HepG2 (cell line): ENCODE measurements around the gene ERMARD. TPM values are rescaled to one million over a fixed set of nuclear protein-coding genes. Genes with fewer than 3 reads are reported as not detected.

ENCODE experiments used
- DNMT3B ChIP-seq: conservative IDR thresholded peaks from 2 replicates; pipeline ENCODE4 v1.6.1; 2016; ENCODE audit warnings: missing biosample characterization, control low read depth
- DR1 ChIP-seq: sonication (generic); formaldehyde crosslinking; IDR thresholded peaks from 2 replicates; pipeline ENCODE4 v1.8.0; 2021; ENCODE audit warnings: mild to moderate bottlenecking, missing genetic modification reagents, inconsistent platforms
- ERF ChIP-seq: IDR thresholded peaks from 2 replicates; pipeline ENCODE4 v1.6.1; 2018; ENCODE audit warnings: missing biosample characterization, missing genetic modification reagents
- EZH2 ChIP-seq: conservative IDR thresholded peaks from 2 replicates; pipeline ENCODE4 v1.6.1; 2012; ENCODE audit warnings: mild to moderate bottlenecking, low read depth, low read length, moderate library complexity
- MAFF ChIP-seq: IDR thresholded peaks from 2 replicates; pipeline ENCODE4 v1.6.1; 2011; ENCODE audit warnings: low read depth, low read length, improper control_type of control experiment
- PAX8 ChIP-seq: sonication (generic); formaldehyde crosslinking; IDR thresholded peaks from 2 replicates; pipeline ENCODE4 v1.8.0; 2022; ENCODE audit warnings: mild to moderate bottlenecking, missing genetic modification reagents, borderline replicate concordance
- SNAI1 ChIP-seq: sonication (generic); formaldehyde crosslinking; IDR thresholded peaks from 2 replicates; pipeline ENCODE4 v1.5.0; 2020; ENCODE audit warnings: mild to moderate bottlenecking, missing genetic modification reagents, borderline replicate concordance
- ZNF567 ChIP-seq: sonication (generic); formaldehyde crosslinking; IDR thresholded peaks from 2 replicates; pipeline ENCODE4 v1.8.1; 2023; ENCODE audit warnings: mild to moderate bottlenecking, missing genetic modification reagents, borderline replicate concordance
- polyA plus RNA-seq, 8 experiments: library from polyadenylated mRNA; depleted of rRNA in 3 of 8; stranded (reverse) in 7 of 8; unstranded in 1 of 8; fragments of >200 nt; fragmentation: Illumina TruSeq in 4 of 8; extraction: Trizol in 4 of 8; gene quantifications; 2 replicates each; pipeline versions ENCODE4 v1.2.1 to v1.2.3, GENCODE V29; 2011 to 2016; ENCODE audit warnings: low read depth in 4 of 8, missing spikeins in 1 of 8, mixed read lengths in 1 of 8; ENCODE audit not compliant: insufficient read depth in 1 of 8
- total RNA-seq, 5 experiments: library from RNA; depleted of rRNA; stranded (reverse); fragments of >200 nt; fragmentation: Illumina TruSeq; extraction: Trizol; gene quantifications; 2 replicates each; pipeline ENCODE4 v1.2.3, GENCODE V29; 2016; ENCODE audit warnings: low read depth in 1 of 5
- TF ChIP-seq, protein P1 (sequence below), 2 experiments: IDR thresholded peaks; 2 replicates each; pipeline ENCODE4 v1.6.1; 2011 to 2012; ENCODE audit warnings: low read length in 2 of 2, borderline replicate concordance in 1 of 2, low read depth in 1 of 2, mild to moderate bottlenecking in 1 of 2, moderate library complexity in 1 of 2
- TF ChIP-seq, protein P2 (sequence below): sonication (generic); formaldehyde crosslinking; IDR thresholded peaks from 2 replicates; pipeline ENCODE4 v1.5.0; 2020; ENCODE audit warnings: missing genetic modification reagents, mild to moderate bottlenecking, borderline replicate concordance
- TF ChIP-seq, protein P3 (sequence below): sonication (generic); formaldehyde crosslinking; IDR thresholded peaks from 2 replicates; pipeline ENCODE4 v1.4.0; 2020; ENCODE audit warnings: missing genetic modification reagents, borderline replicate concordance
- TF ChIP-seq, protein P4 (sequence below): sonication (generic); formaldehyde crosslinking; IDR thresholded peaks from 2 replicates; pipeline ENCODE4 v1.4.0; 2020; ENCODE audit warnings: mild to moderate bottlenecking, missing genetic modification reagents

ERMARD gene
- total and polyA plus RNA-seq, 2 of the 13 experiments (the other 11 are each of a cell fraction or from before 2014, with no cell fraction given): 8.8 to 10.7 TPM

DNA sequence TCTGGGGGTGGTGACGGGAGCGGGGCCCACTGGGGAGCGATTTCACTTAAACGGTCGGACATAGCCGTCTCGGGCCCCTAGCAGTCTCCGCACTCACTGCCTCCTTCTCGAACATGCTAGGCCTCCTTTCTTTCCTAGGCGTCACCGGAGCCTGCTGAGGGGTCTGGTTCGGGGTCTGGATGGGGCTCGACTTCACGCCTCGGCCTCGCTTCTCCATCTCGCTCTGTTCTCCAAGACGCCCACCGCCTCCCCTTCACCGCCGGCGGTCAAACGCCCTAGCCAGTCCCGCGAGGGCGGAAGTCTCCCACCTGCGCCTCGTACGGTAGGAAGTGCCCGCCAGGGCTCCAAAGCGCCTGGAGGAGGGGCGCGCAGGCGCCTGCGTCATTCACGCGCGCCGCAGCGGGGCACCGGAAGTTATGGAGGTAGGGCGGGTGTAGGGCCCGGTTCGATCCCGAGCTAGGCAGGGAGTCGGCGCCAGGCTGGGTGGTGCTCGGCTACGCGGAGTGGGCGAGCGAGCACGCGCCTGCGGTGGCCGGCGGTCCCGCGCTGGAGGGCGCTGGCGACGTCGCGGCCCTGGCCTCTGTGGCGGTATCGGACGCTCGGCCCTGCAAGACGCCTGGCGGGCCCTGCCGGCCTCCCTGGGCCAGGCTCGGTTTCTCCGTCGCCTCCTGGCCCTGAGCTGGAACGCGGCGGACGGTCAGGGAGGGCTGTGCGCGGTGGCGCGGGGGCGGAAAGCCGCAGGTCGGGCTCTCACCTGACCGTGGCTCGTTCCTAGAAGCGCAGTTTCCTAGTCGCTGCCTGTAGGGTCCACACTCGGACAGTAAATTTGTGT lies at the start of gene ERMARD, which contains the start of gene DYNLT2 (continued):
- TF ChIP-seq, protein P1, sequence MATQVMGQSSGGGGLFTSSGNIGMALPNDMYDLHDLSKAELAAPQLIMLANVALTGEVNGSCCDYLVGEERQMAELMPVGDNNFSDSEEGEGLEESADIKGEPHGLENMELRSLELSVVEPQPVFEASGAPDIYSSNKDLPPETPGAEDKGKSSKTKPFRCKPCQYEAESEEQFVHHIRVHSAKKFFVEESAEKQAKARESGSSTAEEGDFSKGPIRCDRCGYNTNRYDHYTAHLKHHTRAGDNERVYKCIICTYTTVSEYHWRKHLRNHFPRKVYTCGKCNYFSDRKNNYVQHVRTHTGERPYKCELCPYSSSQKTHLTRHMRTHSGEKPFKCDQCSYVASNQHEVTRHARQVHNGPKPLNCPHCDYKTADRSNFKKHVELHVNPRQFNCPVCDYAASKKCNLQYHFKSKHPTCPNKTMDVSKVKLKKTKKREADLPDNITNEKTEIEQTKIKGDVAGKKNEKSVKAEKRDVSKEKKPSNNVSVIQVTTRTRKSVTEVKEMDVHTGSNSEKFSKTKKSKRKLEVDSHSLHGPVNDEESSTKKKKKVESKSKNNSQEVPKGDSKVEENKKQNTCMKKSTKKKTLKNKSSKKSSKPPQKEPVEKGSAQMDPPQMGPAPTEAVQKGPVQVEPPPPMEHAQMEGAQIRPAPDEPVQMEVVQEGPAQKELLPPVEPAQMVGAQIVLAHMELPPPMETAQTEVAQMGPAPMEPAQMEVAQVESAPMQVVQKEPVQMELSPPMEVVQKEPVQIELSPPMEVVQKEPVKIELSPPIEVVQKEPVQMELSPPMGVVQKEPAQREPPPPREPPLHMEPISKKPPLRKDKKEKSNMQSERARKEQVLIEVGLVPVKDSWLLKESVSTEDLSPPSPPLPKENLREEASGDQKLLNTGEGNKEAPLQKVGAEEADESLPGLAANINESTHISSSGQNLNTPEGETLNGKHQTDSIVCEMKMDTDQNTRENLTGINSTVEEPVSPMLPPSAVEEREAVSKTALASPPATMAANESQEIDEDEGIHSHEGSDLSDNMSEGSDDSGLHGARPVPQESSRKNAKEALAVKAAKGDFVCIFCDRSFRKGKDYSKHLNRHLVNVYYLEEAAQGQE (IDR thresholded peaks at IDR 0.05; ENCODE audit: borderline replicate concordance in 1 of 2, low read depth in 1 of 2, low read length in 2 of 2): no peak
- no peak for TF ChIP-seq DNMT3B
- TF ChIP-seq ERF (CRISPR knock-in tag): peak; percentile 99
- TF ChIP-seq ZNF567 (CRISPR knock-in tag): peak; percentile 99
- TF ChIP-seq, protein P2, sequence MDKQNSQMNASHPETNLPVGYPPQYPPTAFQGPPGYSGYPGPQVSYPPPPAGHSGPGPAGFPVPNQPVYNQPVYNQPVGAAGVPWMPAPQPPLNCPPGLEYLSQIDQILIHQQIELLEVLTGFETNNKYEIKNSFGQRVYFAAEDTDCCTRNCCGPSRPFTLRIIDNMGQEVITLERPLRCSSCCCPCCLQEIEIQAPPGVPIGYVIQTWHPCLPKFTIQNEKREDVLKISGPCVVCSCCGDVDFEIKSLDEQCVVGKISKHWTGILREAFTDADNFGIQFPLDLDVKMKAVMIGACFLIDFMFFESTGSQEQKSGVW (CRISPR knock-in tag): peak; percentile 79; the same call in 1 of the 2 replicates
- TF ChIP-seq EZH2: no peak
- peak; percentile 74; the same call in 1 of the 2 replicates for TF ChIP-seq PAX8 (CRISPR knock-in tag)
- TF ChIP-seq MAFF: no peak
- peak; percentile 85 for TF ChIP-seq SNAI1 (CRISPR knock-in tag)
- TF ChIP-seq, protein P3, sequence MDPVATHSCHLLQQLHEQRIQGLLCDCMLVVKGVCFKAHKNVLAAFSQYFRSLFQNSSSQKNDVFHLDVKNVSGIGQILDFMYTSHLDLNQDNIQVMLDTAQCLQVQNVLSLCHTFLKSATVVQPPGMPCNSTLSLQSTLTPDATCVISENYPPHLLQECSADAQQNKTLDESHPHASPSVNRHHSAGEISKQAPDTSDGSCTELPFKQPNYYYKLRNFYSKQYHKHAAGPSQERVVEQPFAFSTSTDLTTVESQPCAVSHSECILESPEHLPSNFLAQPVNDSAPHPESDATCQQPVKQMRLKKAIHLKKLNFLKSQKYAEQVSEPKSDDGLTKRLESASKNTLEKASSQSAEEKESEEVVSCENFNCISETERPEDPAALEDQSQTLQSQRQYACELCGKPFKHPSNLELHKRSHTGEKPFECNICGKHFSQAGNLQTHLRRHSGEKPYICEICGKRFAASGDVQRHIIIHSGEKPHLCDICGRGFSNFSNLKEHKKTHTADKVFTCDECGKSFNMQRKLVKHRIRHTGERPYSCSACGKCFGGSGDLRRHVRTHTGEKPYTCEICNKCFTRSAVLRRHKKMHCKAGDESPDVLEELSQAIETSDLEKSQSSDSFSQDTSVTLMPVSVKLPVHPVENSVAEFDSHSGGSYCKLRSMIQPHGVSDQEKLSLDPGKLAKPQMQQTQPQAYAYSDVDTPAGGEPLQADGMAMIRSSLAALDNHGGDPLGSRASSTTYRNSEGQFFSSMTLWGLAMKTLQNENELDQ (CRISPR knock-in tag): no peak
- peak; percentile 71; the same call in 1 of the 2 replicates for TF ChIP-seq DR1 (CRISPR knock-in tag)
- TF ChIP-seq, protein P4, sequence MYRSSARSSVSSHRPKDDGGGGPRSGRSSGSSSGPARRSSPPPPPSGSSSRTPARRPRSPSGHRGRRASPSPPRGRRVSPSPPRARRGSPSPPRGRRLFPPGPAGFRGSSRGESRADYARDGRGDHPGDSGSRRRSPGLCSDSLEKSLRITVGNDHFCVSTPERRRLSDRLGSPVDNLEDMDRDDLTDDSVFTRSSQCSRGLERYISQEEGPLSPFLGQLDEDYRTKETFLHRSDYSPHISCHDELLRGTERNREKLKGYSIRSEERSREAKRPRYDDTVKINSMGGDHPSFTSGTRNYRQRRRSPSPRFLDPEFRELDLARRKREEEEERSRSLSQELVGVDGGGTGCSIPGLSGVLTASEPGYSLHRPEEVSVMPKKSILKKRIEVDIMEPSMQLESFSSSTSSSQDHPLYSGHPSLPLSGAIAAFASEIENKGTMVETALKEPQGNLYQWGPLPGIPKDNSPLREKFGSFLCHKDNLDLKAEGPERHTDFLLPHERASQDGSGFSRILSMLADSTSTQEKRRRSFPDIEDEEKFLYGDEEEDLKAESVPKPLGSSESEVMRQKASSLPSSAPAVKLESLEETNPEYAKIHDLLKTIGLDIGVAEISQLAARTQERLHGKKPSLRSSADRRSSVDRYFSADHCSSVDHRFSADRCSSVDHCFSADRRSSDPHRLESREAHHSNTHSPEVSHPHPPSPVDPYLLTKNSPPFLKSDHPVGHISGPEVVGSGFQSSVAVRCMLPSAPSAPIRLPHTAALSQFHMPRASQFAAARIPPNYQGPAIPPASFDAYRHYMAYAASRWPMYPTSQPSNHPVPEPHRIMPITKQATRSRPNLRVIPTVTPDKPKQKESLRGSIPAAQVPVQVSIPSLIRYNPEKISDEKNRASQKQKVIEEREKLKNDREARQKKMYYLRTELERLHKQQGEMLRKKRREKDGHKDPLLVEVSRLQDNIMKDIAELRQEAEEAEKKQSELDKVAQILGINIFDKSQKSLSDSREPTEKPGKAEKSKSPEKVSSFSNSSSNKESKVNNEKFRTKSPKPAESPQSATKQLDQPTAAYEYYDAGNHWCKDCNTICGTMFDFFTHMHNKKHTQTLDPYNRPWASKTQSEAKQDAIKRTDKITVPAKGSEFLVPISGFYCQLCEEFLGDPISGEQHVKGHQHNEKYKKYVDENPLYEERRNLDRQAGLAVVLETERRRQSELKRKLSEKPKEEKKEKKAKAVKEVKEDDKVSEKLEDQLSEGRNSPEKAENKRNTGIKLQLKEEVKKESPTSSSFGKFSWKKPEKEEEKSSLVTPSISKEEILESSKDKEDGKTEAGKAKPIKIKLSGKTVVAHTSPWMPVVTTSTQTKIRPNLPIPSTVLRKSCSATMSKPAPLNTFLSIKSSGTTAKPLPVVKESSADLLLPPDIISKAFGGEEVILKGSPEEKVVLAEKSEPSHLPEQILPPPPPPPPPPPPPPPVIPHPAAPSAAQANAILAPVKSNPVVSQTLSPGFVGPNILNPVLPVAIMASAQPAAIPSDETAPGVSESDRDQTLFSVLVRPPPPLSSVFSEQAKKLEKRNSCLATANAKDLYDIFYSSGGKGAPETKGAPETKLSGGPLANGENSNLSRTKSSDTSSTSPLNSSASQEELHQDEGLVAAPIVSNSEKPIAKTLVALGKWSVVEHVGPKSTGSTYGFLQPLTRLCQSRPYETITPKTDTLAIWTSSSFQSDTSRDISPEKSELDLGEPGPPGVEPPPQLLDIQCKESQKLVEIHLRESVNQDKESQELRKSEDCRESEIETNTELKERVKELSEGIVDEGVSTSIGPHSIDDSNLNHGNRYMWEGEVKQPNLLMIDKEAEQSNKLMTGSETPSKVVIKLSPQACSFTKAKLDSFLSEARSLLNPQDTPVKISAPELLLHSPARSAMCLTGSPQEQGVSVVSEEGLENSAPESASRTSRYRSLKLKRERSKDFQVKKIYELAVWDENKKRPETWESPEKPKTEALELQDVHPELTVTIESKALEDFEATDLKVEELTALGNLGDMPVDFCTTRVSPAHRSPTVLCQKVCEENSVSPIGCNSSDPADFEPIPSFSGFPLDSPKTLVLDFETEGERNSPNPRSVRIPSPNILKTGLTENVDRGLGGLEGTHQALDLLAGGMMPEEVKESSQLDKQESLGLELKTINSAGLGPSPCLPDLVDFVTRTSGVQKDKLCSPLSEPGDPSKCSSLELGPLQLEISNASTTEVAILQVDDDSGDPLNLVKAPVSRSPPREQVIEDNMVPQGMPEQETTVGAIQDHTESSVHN: no peak
